Omental fat pad (tissue), 4 donors: ENCODE measurements around the gene SCIN. TPM values are rescaled to one million over a fixed set of nuclear protein-coding genes. Genes with fewer than 3 reads are reported as not detected.
A peak's percentile ranks its signal among the peaks of the same experiment; 100 is the strongest.

ENCODE experiments used
- ATAC-seq: fragments of 150-250 bp; one replicate; pipeline ENCODE4 v1.9.1; 2016; ENCODE audit warnings: mild to moderate bottlenecking, moderate library complexity; ENCODE audit not compliant: low FRiP score
- DNase-seq: peaks from one replicate; pipeline ENCODE4 v3.0.0-alpha.2; 2019; ENCODE audit warnings: low spot score
- total RNA-seq, 4 donors: library from RNA; depleted of rRNA; stranded (reverse); fragments of >200 nt; gene quantifications; one replicate each; pipeline ENCODE4 v1.1.0, GENCODE V29; 2016
- TF ChIP-seq, protein P1 (sequence below), 3 donors: fragments of 450-650 bp; IDR thresholded peaks; one replicate each; pipeline ENCODE4 v1.5.1; 2016 to 2017; ENCODE audit warnings: antibody characterized with exemption in 3 of 3, mild to moderate bottlenecking in 3 of 3, moderate library complexity in 2 of 3

The SCIN gene
- total RNA-seq, 4 donors from 2014 or later = 1.4 to 15.7 (median 7.9) TPM

GRCh38 chr7:12569673-12570072 lies 847 bp upstream of the SCIN start:
- TF ChIP-seq, protein P1, sequence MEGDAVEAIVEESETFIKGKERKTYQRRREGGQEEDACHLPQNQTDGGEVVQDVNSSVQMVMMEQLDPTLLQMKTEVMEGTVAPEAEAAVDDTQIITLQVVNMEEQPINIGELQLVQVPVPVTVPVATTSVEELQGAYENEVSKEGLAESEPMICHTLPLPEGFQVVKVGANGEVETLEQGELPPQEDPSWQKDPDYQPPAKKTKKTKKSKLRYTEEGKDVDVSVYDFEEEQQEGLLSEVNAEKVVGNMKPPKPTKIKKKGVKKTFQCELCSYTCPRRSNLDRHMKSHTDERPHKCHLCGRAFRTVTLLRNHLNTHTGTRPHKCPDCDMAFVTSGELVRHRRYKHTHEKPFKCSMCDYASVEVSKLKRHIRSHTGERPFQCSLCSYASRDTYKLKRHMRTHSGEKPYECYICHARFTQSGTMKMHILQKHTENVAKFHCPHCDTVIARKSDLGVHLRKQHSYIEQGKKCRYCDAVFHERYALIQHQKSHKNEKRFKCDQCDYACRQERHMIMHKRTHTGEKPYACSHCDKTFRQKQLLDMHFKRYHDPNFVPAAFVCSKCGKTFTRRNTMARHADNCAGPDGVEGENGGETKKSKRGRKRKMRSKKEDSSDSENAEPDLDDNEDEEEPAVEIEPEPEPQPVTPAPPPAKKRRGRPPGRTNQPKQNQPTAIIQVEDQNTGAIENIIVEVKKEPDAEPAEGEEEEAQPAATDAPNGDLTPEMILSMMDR (IDR thresholded peaks at IDR 0.05) = no peak
- no peak for ATAC-seq
- DNase-seq = no peak

GRCh38 chr7:12570168-12570533 lies 369 bp upstream of the SCIN start:
- DNase-seq = no peak
- peak; percentile 80 for ATAC-seq

GRCh38 chr7:12571691-12572090 lies 1.2 kb downstream of the SCIN start:
- ATAC-seq (no peak), DNase-seq (no peak)
- TF ChIP-seq, protein P1 (IDR thresholded peaks at IDR 0.05) = no peak

More at GRCh38 chr7:12570168-12570533, 369 bp upstream of the SCIN start:
- TF ChIP-seq, protein P1 (IDR thresholded peaks at IDR 0.05) = no peak

- TF ChIP-seq, protein P1 (IDR thresholded peaks at IDR 0.05) = no peak
- ATAC-seq = peak; percentile 31
- DNase-seq = no peak
Measured at GRCh38 chr7:12572941-12573575, 2.5 kb downstream of the SCIN start.

DNA sequence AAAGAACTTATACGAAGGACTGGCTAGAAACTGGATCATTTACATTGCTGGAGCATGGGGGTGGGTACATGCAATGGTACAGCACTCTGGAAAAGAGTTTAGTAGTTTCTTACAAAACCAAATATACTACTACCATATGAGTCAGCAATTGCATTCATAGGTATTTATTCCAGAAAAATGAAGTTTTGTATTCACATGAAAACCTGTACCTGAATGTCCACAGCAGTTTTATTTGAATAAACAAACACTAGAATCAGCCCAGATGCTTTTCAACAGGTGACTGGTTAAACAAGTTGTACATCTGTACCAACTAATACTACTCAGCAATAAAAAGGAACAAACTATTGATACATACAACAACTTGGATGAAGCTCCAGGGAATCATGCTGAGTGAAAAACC lies 3.4 kb downstream of the SCIN start:
- TF ChIP-seq, protein P1 (IDR thresholded peaks at IDR 0.05) = no peak
- ATAC-seq (no peak), DNase-seq (no peak)

- TF ChIP-seq, protein P1 (IDR thresholded peaks at IDR 0.05) = no peak
- ATAC-seq (no peak), DNase-seq (no peak)
Measured at GRCh38 chr7:12578930-12579640, 8.6 kb downstream of the SCIN start.

DNA sequence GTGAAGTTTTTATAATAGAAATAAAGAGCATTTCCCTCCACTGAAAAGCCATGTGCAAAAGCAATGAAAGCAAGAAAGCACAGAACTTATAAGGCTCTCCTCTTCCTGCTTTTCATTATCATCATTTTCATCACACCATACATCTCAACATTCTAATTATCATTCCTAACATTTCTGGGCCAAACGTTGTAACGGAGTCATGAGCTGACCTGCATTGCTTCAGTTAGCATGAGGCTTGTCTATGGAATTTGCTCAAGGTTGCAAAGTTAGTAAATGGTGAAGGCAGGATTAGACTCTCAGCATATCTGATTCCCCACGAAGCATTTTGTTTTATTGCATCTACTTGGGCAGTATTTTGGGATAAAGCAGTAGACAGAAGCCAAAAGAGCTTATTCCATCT lies 11.4 kb downstream of the SCIN start:
- DNase-seq (no peak), ATAC-seq (no peak)
- TF ChIP-seq, protein P1 (IDR thresholded peaks at IDR 0.05) = no peak
